GM12878 (cell line): ENCODE data around the gene SPC24. TPM values are rescaled to one million over a fixed set of nuclear protein-coding genes. Genes with fewer than 3 reads are reported as not detected.

Source experiments
- ATAC-seq: fragments of 200-7000 bp; cut with Tn5 transposase; 3 replicates; pipeline ENCODE4 v1.9.1; 2020; ENCODE audit warnings: mild to moderate bottlenecking, moderate library complexity
- BruUV-seq: library from RNA; stranded (reverse); fragments of 400-500 nt; replicated peaks from 2 replicates; lab custom pipeline; 2021; lab: Mats Ljungman, UMichigan
- CTCF ChIA-PET: fragments of 300-600 bp; sonication (Branson Sonifier 250); formaldehyde crosslinking; extraction: SDS; loops from one replicate; lab custom pipeline; 2021; ENCODE audit warnings: inconsistent platforms; lab: Yijun Ruan, JAX
- POLR2A ChIA-PET: fragments of 350-600 bp; formaldehyde crosslinking; extraction: SDS; loops from one replicate; lab custom pipeline; 2021; ENCODE audit warnings: inconsistent platforms; lab: Charles Lee
- RAD21 ChIA-PET: fragments of 300-600 bp; sonication (Branson Sonifier 250); formaldehyde crosslinking; loops from one replicate; lab custom pipeline; 2023; ENCODE audit warnings: antibody characterized with exemption; ENCODE audit not compliant: unreplicated experiment; lab: Charles Lee
- SMC1A ChIA-PET: fragments of 300-600 bp; sonication (Branson Sonifier 250); formaldehyde crosslinking; loops from one replicate; lab custom pipeline; 2023; ENCODE audit not compliant: unreplicated experiment, uncharacterized antibody; lab: Charles Lee
- DNase-seq: peaks from one replicate; pipeline ENCODE4 v3.0.0-alpha.2; 2011; ENCODE audit warnings: low read depth, low spot score
- FAIRE-seq: peaks from 3 replicates; lab custom pipeline; 2011; peaks lifted over from hg19 to GRCh38; lab: Jason Lieb, UNC
- H2AFZ ChIP-seq: 2 replicates; pipeline ENCODE4 v1.6.0; 2011; ENCODE audit warnings: low read depth, low read length, control low read depth; ENCODE audit not compliant: control insufficient read depth
- H3K27ac ChIP-seq: 2 replicates; pipeline ENCODE4 v1.5.1; 2011; ENCODE audit warnings: control low read depth; ENCODE audit not compliant: control insufficient read depth, insufficient read depth
- H3K27me3 ChIP-seq, 2 experiments: replicated peaks in 1 of 2; 2 replicates each; pipeline versions ENCODE4 v1.6.0 to v1.6.1; 2011; ENCODE audit warnings: low read length in 1 of 2; ENCODE audit not compliant: control insufficient read depth in 2 of 2, insufficient read depth in 2 of 2
- H3K36me3 ChIP-seq, 2 experiments: 2 replicates each; pipeline ENCODE4 v1.5.1; 2011; ENCODE audit warnings: low read length in 1 of 2; ENCODE audit not compliant: control insufficient read depth in 2 of 2, insufficient read depth in 2 of 2
- H3K4me1 ChIP-seq: 2 replicates; pipeline ENCODE4 v1.6.1; 2011; ENCODE audit warnings: mild to moderate bottlenecking, low read length, moderate library complexity, mixed read lengths; ENCODE audit not compliant: control insufficient read depth, insufficient read depth
- H3K4me2 ChIP-seq: 2 replicates; pipeline ENCODE4 v1.6.0; 2011; ENCODE audit warnings: control low read depth; ENCODE audit not compliant: control insufficient read depth, insufficient read depth
- H3K4me3 ChIP-seq: fragments of 200-600 bp; sonication (generic); 2 replicates; pipeline ENCODE4 v1.5.1; 2016
- H3K79me2 ChIP-seq: 2 replicates; pipeline ENCODE4 v1.6.0; 2011; ENCODE audit warnings: low read length; ENCODE audit not compliant: control insufficient read depth, insufficient read depth
- H3K9ac ChIP-seq: 2 replicates; pipeline ENCODE4 v1.8.0; 2011; ENCODE audit warnings: low read length, control low read depth, mixed read lengths; ENCODE audit not compliant: control insufficient read depth, insufficient read depth
- H3K9me3 ChIP-seq: replicated peaks from 3 replicates; pipeline ENCODE4 v1.5.1; 2011; ENCODE audit warnings: mild to moderate bottlenecking, low read length; ENCODE audit not compliant: control insufficient read depth, insufficient read depth
- H4K20me1 ChIP-seq: 2 replicates; pipeline ENCODE4 v1.6.0; 2011; ENCODE audit not compliant: control insufficient read depth, insufficient read depth
- BMI1 ChIP-seq: fragments of 450-650 bp; IDR thresholded peaks from 2 replicates; pipeline ENCODE4 v1.6.1; 2016; ENCODE audit warnings: mild to moderate bottlenecking, moderate library complexity, borderline replicate concordance
- BRCA1 ChIP-seq: IDR thresholded peaks from 2 replicates; pipeline ENCODE4 v1.6.1; 2011; ENCODE audit warnings: low read depth, low read length, improper control_type of control experiment
- CHD2 ChIP-seq: IDR thresholded peaks from 2 replicates; pipeline ENCODE4 v1.6.1; 2011; ENCODE audit warnings: low read depth, low read length, improper control_type of control experiment, borderline replicate concordance
- CHD4 ChIP-seq: fragments of 200-600 bp; sonication (generic); IDR thresholded peaks from 2 replicates; pipeline ENCODE4 v1.6.1; 2016; ENCODE audit warnings: mild to moderate bottlenecking
- CREB1 ChIP-seq: IDR thresholded peaks from 2 replicates; pipeline ENCODE4 v1.6.1; 2012; ENCODE audit warnings: low read depth, mild to moderate bottlenecking, inconsistent platforms
- E2F4 ChIP-seq: IDR thresholded peaks from 2 replicates; pipeline ENCODE4 v1.6.1; 2012; ENCODE audit warnings: low read depth, low read length, improper control_type of control experiment
- ELK1 ChIP-seq: IDR thresholded peaks from 2 replicates; pipeline ENCODE4 v1.6.1; 2012; ENCODE audit warnings: low read depth, low read length, improper control_type of control experiment
- MEF2A ChIP-seq: IDR thresholded peaks from 2 replicates; pipeline ENCODE4 v1.6.1; 2011; ENCODE audit warnings: low read depth, mild to moderate bottlenecking, low read length, moderate library complexity; ENCODE audit not compliant: insufficient read depth
- MTA2 ChIP-seq: fragments of 450-650 bp; IDR thresholded peaks from 2 replicates; pipeline ENCODE4 v1.6.1; 2016; ENCODE audit warnings: low read depth, mild to moderate bottlenecking, moderate library complexity
- NBN ChIP-seq: fragments of 450-650 bp; IDR thresholded peaks from 2 replicates; pipeline ENCODE4 v1.6.1; 2016
- NFYA ChIP-seq: IDR thresholded peaks from 2 replicates; pipeline ENCODE4 v1.6.1; 2011; ENCODE audit warnings: low read depth, mild to moderate bottlenecking, low read length, improper control_type of control experiment, borderline replicate concordance
- REST ChIP-seq: IDR thresholded peaks from 2 replicates; pipeline ENCODE4 v1.6.1; 2012; ENCODE audit warnings: mild to moderate bottlenecking, low read depth, low read length
- STAT3 ChIP-seq: IDR thresholded peaks from 2 replicates; pipeline ENCODE4 v1.6.1; 2011; ENCODE audit warnings: low read depth, low read length, improper control_type of control experiment
- SUPT20H ChIP-seq: IDR thresholded peaks from 2 replicates; pipeline ENCODE4 v1.6.1; 2011; ENCODE audit warnings: low read depth, mild to moderate bottlenecking, low read length, moderate library complexity, borderline replicate concordance; ENCODE audit not compliant: control insufficient read depth
- ZBTB40 ChIP-seq: fragments of 450-650 bp; IDR thresholded peaks from 2 replicates; pipeline ENCODE4 v1.6.1; 2016; ENCODE audit warnings: mild to moderate bottlenecking, moderate library complexity, borderline replicate concordance
- WGBS: methylation state at CpG from one replicate; pipeline ENCODE4 v1.1.6; 2016; ENCODE audit warnings: low lambda C conversion rate; ENCODE audit not compliant: insufficient replicate concordance, insufficient coverage; ENCODE audit errors: missing lambda C conversion rate; 5-methylcytosine and 5-hydroxymethylcytosine counted together
- in situ Hi-C: fragments of 300-500 bp; cut with MboI; formaldehyde crosslinking; loops from 9 replicates; pipeline ENCODE4 v1.14.3; 2018; ENCODE audit warnings: mixed read lengths
- intact Hi-C: fragments of 100-400 bp; cut with micrococcal nuclease; formaldehyde crosslinking; loops from one replicate; pipeline ENCODE4 v1.14.2; 2022; ENCODE audit not compliant: unreplicated experiment
- polyA plus RNA-seq, 11 experiments: library from polyadenylated mRNA; depleted of rRNA in 4 of 11; unstranded in 6 of 11; stranded (reverse) in 5 of 11; fragments of >200 nt; fragmentation: Nextera tagmentation in 4 of 11; fragmentation: Illumina TruSeq in 1 of 11; extraction: Ambion mirVana in 4 of 11; extraction: Trizol in 1 of 11; gene quantifications; 1 replicate in 1 of 11; 2 replicates in 10 of 11; pipeline versions ENCODE4 v1.2.1 to v1.2.3, GENCODE V29; 2011 to 2016; ENCODE audit warnings: inconsistent platforms in 2 of 11, missing spikeins in 2 of 11, low read depth in 1 of 11
- total RNA-seq, 4 experiments: library from RNA; depleted of rRNA in 3 of 4; stranded (reverse); fragments of >200 nt in 3 of 4; fragmentation: Illumina TruSeq in 1 of 4; extraction: Trizol in 1 of 4; gene quantifications; 2 replicates each; pipeline versions ENCODE4 v1.2.1 to v1.2.3, GENCODE V29; 2013 to 2021

The SPC24 gene
- total and polyA plus RNA-seq, 10 of the 15 experiments (the other 5 are each of a cell fraction or from before 2014, with no cell fraction given) = 9.4 to 72.6 (median 40.7) TPM

GRCh38 chr19:11151181-11151580 is 4.4 kb downstream of the SPC24 start:
- Histone ChIP-seq H2AFZ (no peak overlapping the region), H3K36me3 (peaks cover 0 to 1% of the 10 kb centered on the region in 2 experiments; a peak in 1 of 4 replicates), H3K4me1 (no peaks in the 10 kb centered on the region; the same call in 1 of the 2 replicates), H3K9me3 (no peaks in the 10 kb centered on the region), H3K9ac (no peak overlapping the region), H3K4me3 (no peak overlapping the region), H4K20me1 (no peaks in the 10 kb centered on the region), H3K4me2 (no peak overlapping the region), H3K79me2 (peaks cover 26% of the 10 kb centered on the region), H3K27me3 (no peaks in the 10 kb centered on the region), H3K27ac (no peak overlapping the region)
- RAD21 ChIA-PET = no interaction called here
- CTCF ChIA-PET = interaction anchor here (0.6 to 0.9 kb wide), 3 partner anchors 8 to 115 kb away, joined by 3 to 4 read pairs (median 4); no protein-coding TSS in a partner anchor
- WGBS = 100% methylated on average over 7 of the region's 7 CpGs
- no peak for FAIRE-seq
- POLR2A ChIA-PET = interaction anchor here (0.7 kb wide), 1 partner anchor 82 kb away, joined by 5 read pairs; no protein-coding TSS in a partner anchor
- intact Hi-C loops = no loop called here
- no TSS peak for BruUV-seq
- SMC1A ChIA-PET = interaction anchor here (0.8 kb wide), 1 partner anchor 190 kb away, joined by 3 read pairs; no protein-coding TSS in a partner anchor
- DNase-seq = no peak
- in situ Hi-C loops = no loop called here
- no peak for ATAC-seq
- no peak for TF ChIP-seq ZBTB40
- no peak for TF ChIP-seq ELK1
- no peak for TF ChIP-seq BRCA1
- no peak for TF ChIP-seq CREB1
- TF ChIP-seq CHD2 = no peak
- no peak for TF ChIP-seq NFYA
- no peak for TF ChIP-seq MTA2
- no peak for TF ChIP-seq REST
- no peak for TF ChIP-seq STAT3
- no peak for TF ChIP-seq BMI1
- no peak for TF ChIP-seq MEF2A
- no peak for TF ChIP-seq CHD4
- TF ChIP-seq E2F4 = no peak
- TF ChIP-seq SUPT20H = no peak
- no peak for TF ChIP-seq NBN
